Testis (tissue), 3 donors: Measurements from ENCODE around the gene CRYBA1. TPM values are rescaled to one million over a fixed set of nuclear protein-coding genes. Genes with fewer than 3 reads are reported as not detected.

Experiments used
- DNase-seq: peaks from one replicate; pipeline ENCODE4 v3.0.0-alpha.2; 2019
- H3K27ac ChIP-seq, 2 donors: fragments of 200-600 bp; sonication (generic); one replicate each; pipeline ENCODE4 v1.5.1; 2019
- H3K27me3 ChIP-seq: fragments of 200-600 bp; sonication (generic); one replicate; pipeline ENCODE4 v1.5.1; 2019
- H3K36me3 ChIP-seq: fragments of 200-600 bp; sonication (generic); one replicate; pipeline ENCODE4 v1.5.1; 2017; ENCODE audit warnings: low read depth; ENCODE audit errors: missing control alignments
- H3K4me1 ChIP-seq: fragments of 200-600 bp; sonication (generic); one replicate; pipeline ENCODE4 v1.5.1; 2019
- H3K4me3 ChIP-seq, 2 donors: fragments of 200-600 bp; sonication (generic); one replicate each; pipeline ENCODE4 v1.5.1; 2017 to 2019
- H3K9me3 ChIP-seq: fragments of 200-600 bp; sonication (generic); one replicate; pipeline ENCODE4 v1.5.1; 2017
- POLR2A ChIP-seq: fragments of 450-650 bp; IDR thresholded peaks from one replicate; pipeline ENCODE4 v1.6.1; 2017; ENCODE audit warnings: antibody characterized with exemption, mild to moderate bottlenecking, moderate library complexity
- WGBS, 2 donors: methylation state at CpG; one replicate each; pipeline ENCODE4 v1.1.5; 2018; 5-methylcytosine and 5-hydroxymethylcytosine counted together
- intact Hi-C: fragments of 100-400 bp; cut with DNase I; formaldehyde crosslinking; loops from one replicate; pipeline ENCODE4 v1.15.1; 2023; ENCODE audit warnings: low total_unique reads
- polyA plus RNA-seq: library from polyadenylated mRNA; stranded (reverse); fragments of 350-450 nt; fragmentation: Illumina TruSeq; extraction: RNeasy Lipid Tissue Mini Kit (QIAGEN cat#74804); gene quantifications from one replicate; pipeline ENCODE4 v1.2.3, GENCODE V29; 2014; ENCODE audit warnings: low read depth, low replicate concordance; ENCODE audit not compliant: insufficient read depth
- total RNA-seq, 2 donors: library from RNA; depleted of rRNA; stranded (reverse); fragments of >200 nt; gene quantifications; one replicate each; pipeline ENCODE4 v1.2.3, GENCODE V29; 2016
- TF ChIP-seq, protein P1 (sequence below), 3 experiments: fragments of 450-650 bp in 2 of 3; fragments of 200-600 bp in 1 of 3; sonication (generic) in 1 of 3; IDR thresholded peaks; one replicate each; pipeline ENCODE4 v1.5.1; 2016 to 2019; ENCODE audit warnings: antibody characterized with exemption in 3 of 3, mild to moderate bottlenecking in 2 of 3, moderate library complexity in 1 of 3

Gene CRYBA1
- total and polyA plus RNA-seq, 3 donors from 2014 or later: not detected

DNA sequence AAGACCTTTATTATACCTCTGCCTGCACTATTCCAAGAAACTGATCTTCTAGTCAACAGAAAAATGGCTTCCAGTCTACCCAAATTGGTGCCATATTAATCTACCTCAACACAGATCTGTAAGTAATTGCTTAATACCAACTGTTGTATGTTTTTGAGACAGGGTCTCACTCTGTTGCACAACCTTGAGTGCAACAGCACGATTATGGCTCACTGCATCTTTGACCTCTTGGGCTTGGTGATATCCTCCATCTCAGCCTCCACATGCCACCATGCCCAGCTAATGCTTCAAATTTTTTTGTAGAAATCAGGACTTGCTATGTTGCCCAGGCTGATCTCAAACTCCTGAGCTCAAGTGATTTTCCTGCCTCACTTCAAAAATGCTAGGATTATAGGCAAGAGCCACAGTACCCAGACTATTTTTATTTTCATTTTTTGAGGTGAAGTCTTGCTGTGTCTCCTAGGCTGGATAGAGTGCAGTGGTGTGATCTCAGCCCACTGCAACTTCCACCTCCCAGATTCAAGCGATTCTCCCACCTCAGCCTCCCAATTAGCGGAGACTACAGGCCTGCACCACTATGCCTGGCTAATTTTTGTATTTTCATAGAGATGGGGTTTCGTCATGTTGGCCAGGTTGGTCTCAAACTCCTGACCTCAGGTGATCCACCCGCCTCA, 32.9 kb downstream of the CRYBA1 start:
- no peak for DNase-seq
- H3K27me3 ChIP-seq: no peaks in the 10 kb centered on the region
- H3K9me3 ChIP-seq: no peaks in the 10 kb centered on the region
- H3K36me3 ChIP-seq: no peaks in the 10 kb centered on the region
- no peak overlapping the region for H3K27ac ChIP-seq
- intact Hi-C loops: loop anchor here (10.0 kb wide), 1 partner anchor 315 kb away; no protein-coding TSS in a partner anchor
- peaks cover 8% of the 10 kb centered on the region for H3K4me1 ChIP-seq
- 96 to 100% methylated on average over 5 of the region's 5 CpGs for WGBS, 2 donors
- TF ChIP-seq POLR2A: no peak
- TF ChIP-seq, protein P1, sequence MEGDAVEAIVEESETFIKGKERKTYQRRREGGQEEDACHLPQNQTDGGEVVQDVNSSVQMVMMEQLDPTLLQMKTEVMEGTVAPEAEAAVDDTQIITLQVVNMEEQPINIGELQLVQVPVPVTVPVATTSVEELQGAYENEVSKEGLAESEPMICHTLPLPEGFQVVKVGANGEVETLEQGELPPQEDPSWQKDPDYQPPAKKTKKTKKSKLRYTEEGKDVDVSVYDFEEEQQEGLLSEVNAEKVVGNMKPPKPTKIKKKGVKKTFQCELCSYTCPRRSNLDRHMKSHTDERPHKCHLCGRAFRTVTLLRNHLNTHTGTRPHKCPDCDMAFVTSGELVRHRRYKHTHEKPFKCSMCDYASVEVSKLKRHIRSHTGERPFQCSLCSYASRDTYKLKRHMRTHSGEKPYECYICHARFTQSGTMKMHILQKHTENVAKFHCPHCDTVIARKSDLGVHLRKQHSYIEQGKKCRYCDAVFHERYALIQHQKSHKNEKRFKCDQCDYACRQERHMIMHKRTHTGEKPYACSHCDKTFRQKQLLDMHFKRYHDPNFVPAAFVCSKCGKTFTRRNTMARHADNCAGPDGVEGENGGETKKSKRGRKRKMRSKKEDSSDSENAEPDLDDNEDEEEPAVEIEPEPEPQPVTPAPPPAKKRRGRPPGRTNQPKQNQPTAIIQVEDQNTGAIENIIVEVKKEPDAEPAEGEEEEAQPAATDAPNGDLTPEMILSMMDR (IDR thresholded peaks at IDR 0.05): no peak
- H3K4me3 ChIP-seq: no peak overlapping the region

DNA sequence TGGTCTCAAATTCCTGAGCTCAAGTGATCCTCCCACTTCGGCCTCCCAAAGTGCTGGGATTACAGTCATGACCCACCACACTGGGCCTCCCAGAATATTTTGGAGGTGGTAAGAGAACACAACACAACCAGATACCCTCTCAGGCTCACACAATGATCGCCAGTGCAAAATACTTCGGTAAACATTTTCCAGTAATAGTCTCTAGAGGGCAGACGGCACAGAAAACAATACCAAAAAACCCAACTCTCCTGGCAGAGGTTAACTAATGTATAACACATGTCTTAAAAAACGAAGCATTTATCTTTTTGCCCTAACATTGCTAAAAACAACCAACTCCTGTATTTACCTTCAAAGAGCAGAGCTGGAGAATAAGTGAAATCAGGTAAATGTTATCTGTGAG, 36.8 kb downstream of the CRYBA1 start:
- no peaks in the 10 kb centered on the region for H3K4me1 ChIP-seq
- no peaks in the 10 kb centered on the region for H3K27me3 ChIP-seq
- TF ChIP-seq, protein P1 (IDR thresholded peaks at IDR 0.05): no peak
- TF ChIP-seq POLR2A: no peak
- no peaks in the 10 kb centered on the region for H3K36me3 ChIP-seq
- intact Hi-C loops: loop anchor here (10.0 kb wide), 1 partner anchor 319 kb away; no protein-coding TSS in a partner anchor
- H3K4me3 ChIP-seq: no peak overlapping the region
- no peak overlapping the region for H3K27ac ChIP-seq
- no peak for DNase-seq
- no peaks in the 10 kb centered on the region for H3K9me3 ChIP-seq
- 67 to 68% methylated on average over 5 of the region's 5 CpGs for WGBS, 2 donors

DNA sequence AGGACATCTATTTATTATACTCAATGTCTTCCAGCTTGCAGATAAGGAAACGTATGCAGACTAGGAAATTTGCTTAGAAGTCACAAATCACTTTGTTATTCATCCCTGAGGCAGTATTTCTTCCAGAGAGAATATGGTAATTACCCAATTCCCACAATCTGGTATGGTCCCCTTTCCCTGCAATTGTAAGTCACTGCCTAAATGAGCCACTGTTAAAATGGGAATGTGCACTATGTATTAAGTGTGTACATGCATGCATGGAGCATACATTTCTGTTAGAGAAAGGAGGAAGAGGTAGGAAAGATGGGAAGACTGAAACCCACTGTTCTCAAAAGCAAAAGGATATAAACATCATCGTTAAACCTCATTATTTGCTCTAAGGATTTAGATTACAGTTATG, 37.3 kb downstream of the CRYBA1 start:
- Histone ChIP-seq H3K4me3 (no peak overlapping the region), H3K9me3 (no peaks in the 10 kb centered on the region), H3K27ac (no peak overlapping the region), H3K27me3 (no peaks in the 10 kb centered on the region), H3K36me3 (no peaks in the 10 kb centered on the region), H3K4me1 (no peaks in the 10 kb centered on the region)
- intact Hi-C loops: loop anchor here (10.0 kb wide), 1 partner anchor 319 kb away; no protein-coding TSS in a partner anchor
- no peak for DNase-seq
- WGBS, 2 donors: 56 to 60% methylated on average over 2 of the region's 2 CpGs
- no peak for TF ChIP-seq POLR2A
- TF ChIP-seq, protein P1 (IDR thresholded peaks at IDR 0.05): no peak

DNA sequence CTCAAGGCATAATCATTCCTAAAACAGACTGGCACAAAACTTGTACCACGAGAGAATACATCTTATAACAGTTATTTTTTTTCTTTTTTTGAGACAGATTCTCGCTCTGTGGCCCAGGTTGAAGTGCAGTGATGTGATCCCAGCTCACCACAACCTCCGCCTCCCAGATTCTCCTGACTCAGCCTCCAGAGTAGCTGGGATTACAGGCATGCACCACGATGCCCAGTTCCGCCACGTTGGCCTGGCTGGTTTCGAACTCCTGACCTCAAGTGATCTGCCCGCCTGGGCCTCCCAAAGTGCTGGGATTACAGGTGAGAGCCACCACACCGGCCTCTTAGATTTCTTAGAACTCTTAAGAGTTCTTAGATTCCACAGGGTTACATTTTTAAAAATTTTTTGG, 43.2 kb downstream of the CRYBA1 start:
- Histone ChIP-seq H3K4me3 (no peak overlapping the region), H3K36me3 (no peaks in the 10 kb centered on the region), H3K4me1 (peaks cover 21% of the 10 kb centered on the region), H3K27ac (no peak overlapping the region), H3K27me3 (no peaks in the 10 kb centered on the region), H3K9me3 (no peaks in the 10 kb centered on the region)
- DNase-seq: no peak
- no peak for TF ChIP-seq POLR2A
- TF ChIP-seq, protein P1 (IDR thresholded peaks at IDR 0.05): no peak
- WGBS, 2 donors: 85 to 88% methylated on average over 9 of the region's 9 CpGs
- intact Hi-C loops: loop anchor here (10.0 kb wide), 2 partner anchors 145 to 325 kb away; no protein-coding TSS in a partner anchor
